NT2/D1 (cell line): ENCODE data around the gene EWSR1.

Experiments used
- DNase-seq: peaks from one replicate; pipeline ENCODE4 v3.0.0-alpha.2; 2011; ENCODE audit warnings: low read depth, low spot score
- H3K27me3 ChIP-seq: 2 replicates; pipeline ENCODE4 v1.6.0; 2011; ENCODE audit warnings: mild to moderate bottlenecking; ENCODE audit not compliant: insufficient read length, insufficient read depth
- H3K36me3 ChIP-seq: 2 replicates; pipeline ENCODE4 v1.6.1; 2011; ENCODE audit warnings: mild to moderate bottlenecking, low read length, mixed read lengths; ENCODE audit not compliant: insufficient read depth, insufficient read length
- H3K4me1 ChIP-seq: 2 replicates; pipeline ENCODE4 v1.5.1; 2011; ENCODE audit not compliant: insufficient read depth, insufficient read length
- H3K4me3 ChIP-seq: 2 replicates; pipeline ENCODE4 v1.5.1; 2011; ENCODE audit warnings: low read depth; ENCODE audit not compliant: insufficient read length
- H3K9ac ChIP-seq: 2 replicates; pipeline ENCODE4 v1.6.0; 2011; ENCODE audit warnings: low read depth; ENCODE audit not compliant: insufficient read length
- H3K9me3 ChIP-seq: 2 replicates; pipeline ENCODE4 v1.5.1; 2011; ENCODE audit warnings: mild to moderate bottlenecking, low read length; ENCODE audit not compliant: insufficient read depth
- SUZ12 ChIP-seq: IDR thresholded peaks from 2 replicates; pipeline ENCODE4 v1.6.1; 2011; ENCODE audit not compliant: insufficient read length, insufficient read depth; ENCODE audit errors: extremely low read depth
- YY1 ChIP-seq: IDR thresholded peaks from 2 replicates; pipeline ENCODE4 v1.6.1; 2011; ENCODE audit not compliant: insufficient read length, insufficient read depth
- ZNF274 ChIP-seq: IDR thresholded peaks from 2 replicates; pipeline ENCODE4 v1.6.1; 2011; ENCODE audit warnings: mild to moderate bottlenecking, low read depth, low read length

EWSR1 gene

GRCh38 chr22:29339381-29340235 lies 71.5 kb downstream of the EWSR1 start:
- Histone ChIP-seq H3K9ac (no peak overlapping the region), H3K9me3 (no peaks in the 10 kb centered on the region), H3K4me1 (no peaks in the 10 kb centered on the region), H3K36me3 (peaks cover 84% of the 10 kb centered on the region), H3K27me3 (no peaks in the 10 kb centered on the region), H3K4me3 (no peak overlapping the region)
- TF ChIP-seq YY1, result no peak
- no peak for TF ChIP-seq SUZ12
- TF ChIP-seq ZNF274, result no peak
- no peak for DNase-seq

- H3K4me3 ChIP-seq, result no peak overlapping the region
- no peak for DNase-seq
- TF ChIP-seq YY1 (no peak), SUZ12 (no peak), ZNF274 (no peak)
- H3K9me3 ChIP-seq, result no peaks in the 10 kb centered on the region
- no peaks in the 10 kb centered on the region for H3K4me1 ChIP-seq
- no peak overlapping the region for H3K9ac ChIP-seq
- H3K36me3 ChIP-seq, result peaks cover 75% of the 10 kb centered on the region
- no peaks in the 10 kb centered on the region for H3K27me3 ChIP-seq
Observed at GRCh38 chr22:29340566-29340965, 72.5 kb downstream of the EWSR1 start.

- Histone ChIP-seq H3K27me3 (no peaks in the 10 kb centered on the region), H3K36me3 (peaks cover 68% of the 10 kb centered on the region), H3K4me3 (no peak overlapping the region), H3K9me3 (no peaks in the 10 kb centered on the region), H3K4me1 (no peaks in the 10 kb centered on the region), H3K9ac (no peak overlapping the region)
- no peak for DNase-seq
- TF ChIP-seq SUZ12, result no peak
- no peak for TF ChIP-seq ZNF274
- TF ChIP-seq YY1, result no peak
Observed at GRCh38 chr22:29341056-29341848, 73.2 kb downstream of the EWSR1 start.

- Histone ChIP-seq H3K36me3 (peaks cover 70% of the 10 kb centered on the region), H3K4me1 (no peaks in the 10 kb centered on the region), H3K4me3 (no peak overlapping the region), H3K9me3 (no peaks in the 10 kb centered on the region), H3K27me3 (no peaks in the 10 kb centered on the region), H3K9ac (no peak overlapping the region)
- no peak for TF ChIP-seq YY1
- no peak for TF ChIP-seq ZNF274
- TF ChIP-seq SUZ12, result no peak
- no peak for DNase-seq
Observed at GRCh38 chr22:29341849-29342127, 73.7 kb downstream of the EWSR1 start.

GRCh38 chr22:29342177-29342576 lies 74.1 kb downstream of the EWSR1 start:
- DNase-seq, result no peak
- Histone ChIP-seq H3K36me3 (peaks cover 70% of the 10 kb centered on the region), H3K9ac (no peak overlapping the region)

GRCh38 chr22:29342577-29343312 lies 74.7 kb downstream of the EWSR1 start:
- H3K4me3 ChIP-seq, result no peak overlapping the region
- H3K4me1 ChIP-seq, result no peaks in the 10 kb centered on the region
- no peaks in the 10 kb centered on the region for H3K9me3 ChIP-seq
- no peak for TF ChIP-seq ZNF274
- no peak for TF ChIP-seq YY1
- no peak for TF ChIP-seq SUZ12
- no peak overlapping the region for H3K9ac ChIP-seq
- H3K27me3 ChIP-seq, result no peaks in the 10 kb centered on the region
- peaks cover 69% of the 10 kb centered on the region for H3K36me3 ChIP-seq
- no peak for DNase-seq

More at GRCh38 chr22:29342177-29342576, 74.1 kb downstream of the EWSR1 start:
- Histone ChIP-seq H3K27me3 (no peaks in the 10 kb centered on the region), H3K4me3 (no peak overlapping the region), H3K4me1 (no peaks in the 10 kb centered on the region), H3K9me3 (no peaks in the 10 kb centered on the region)
- TF ChIP-seq ZNF274 (no peak), YY1 (no peak)
